ENCODE data around the gene ZNF76.

The ZNF76 gene

DNA sequence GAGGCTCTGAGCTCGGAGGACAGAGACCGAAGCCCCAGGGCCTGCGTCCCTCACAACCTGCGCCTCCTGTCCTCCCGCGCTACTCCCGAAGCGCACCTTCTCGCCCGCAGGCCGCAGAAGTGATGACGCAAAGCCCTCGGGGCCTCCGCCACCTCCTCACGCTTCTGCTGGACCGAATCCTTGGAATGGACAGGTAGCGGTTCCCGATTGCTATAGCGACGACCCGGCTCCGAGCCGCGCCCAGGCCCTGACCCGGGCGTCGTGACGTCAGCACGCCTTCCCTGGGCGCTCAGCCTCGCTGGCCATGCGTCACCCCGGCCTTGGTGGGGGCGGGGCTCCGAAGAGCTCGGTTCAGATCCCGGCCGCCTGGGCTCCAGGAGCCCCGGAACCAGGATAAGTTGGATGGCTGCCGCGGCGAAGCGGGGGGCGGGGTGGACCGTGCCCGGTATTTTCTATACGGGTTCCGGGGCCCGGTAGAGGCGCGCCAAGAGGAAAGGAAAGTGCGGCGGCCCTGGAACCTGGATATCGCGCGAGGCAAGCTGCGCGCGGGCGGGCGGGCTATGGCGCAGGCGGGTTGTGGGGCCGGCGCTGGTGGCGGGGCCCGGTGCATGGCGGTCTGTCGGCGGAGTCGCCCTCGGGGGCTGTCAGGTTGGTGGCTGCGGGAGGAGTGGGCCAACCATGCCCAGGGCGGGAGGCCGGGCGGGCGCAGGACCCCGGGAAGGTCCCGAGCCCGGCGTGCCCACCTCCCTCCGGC lies at the start of gene ZNF76:
ZNF76 (plus strand) TSS at position 542 of the 754 bp plus-strand sequence. CDS start 21,417 bp downstream, outside the sequence.
- ATAC-seq (replicated peaks; ENCODE audit: extremely low read depth, poor library complexity, severe bottlenecking) (peak; percentile 79), DNase-seq (ENCODE audit: low spot score in 2 of 2) (peak; percentile 92 to 96)
- H3K4me1 Mint-ChIP-seq = peaks cover 51% of the 10 kb centered on the region
- peak within 1 kb of the TSS; percentile 92 for H3K27ac Mint-ChIP-seq (ENCODE audit: low read depth)
- peak within 1 kb of the TSS; percentile 82 for H3K4me3 Mint-ChIP-seq
- no peaks in the 10 kb centered on the region for H3K9me3 Mint-ChIP-seq
- H3K36me3 Mint-ChIP-seq (ENCODE audit: insufficient read depth) = peaks cover 10% of the 10 kb centered on the region
- H3K27me3 Mint-ChIP-seq = no peaks in the 10 kb centered on the region

DNA sequence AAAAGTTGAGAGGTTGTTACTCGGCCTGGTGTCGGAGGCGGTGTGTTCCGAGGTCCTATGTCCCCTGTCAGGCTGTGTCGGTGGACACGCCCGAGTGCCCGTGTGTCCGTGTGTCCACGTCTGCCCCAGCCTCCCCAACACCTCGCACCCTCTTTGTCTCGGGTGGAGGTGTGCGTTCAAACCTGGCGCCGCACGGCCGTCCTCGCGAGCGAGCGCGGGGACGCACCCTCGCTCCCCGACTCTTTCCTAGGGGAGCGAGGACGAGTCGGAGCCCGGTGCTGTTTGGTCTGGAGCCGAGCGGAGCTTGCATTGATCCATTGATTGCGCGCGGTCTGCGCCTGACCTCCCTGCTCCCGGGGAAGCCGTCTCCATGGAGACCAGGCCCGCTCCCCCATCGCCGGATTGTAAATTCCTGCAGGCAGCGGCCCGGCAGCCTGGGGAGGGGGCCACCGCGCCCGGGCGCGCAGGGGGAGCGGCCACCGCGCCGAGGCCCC lies 46.2 kb upstream of the ZNF76 start:
- ATAC-seq (replicated peaks; ENCODE audit: extremely low read depth, poor library complexity, severe bottlenecking) (no peak), DNase-seq (ENCODE audit: low spot score in 2 of 2) (no peak)
- Mint-ChIP-seq H3K27ac (ENCODE audit: low read depth) (no peak overlapping the region), H3K27me3 (peaks cover 83% of the 10 kb centered on the region), H3K4me1 (peaks cover 8% of the 10 kb centered on the region), H3K9me3 (no peaks in the 10 kb centered on the region), H3K4me3 (peak overlapping the region; percentile 72), H3K36me3 (ENCODE audit: insufficient read depth) (no peaks in the 10 kb centered on the region)

GRCh38 chr6:35213824-35214756 lies 45.4 kb upstream of the ZNF76 start, which contains the start of gene SCUBE3:
Gene SCUBE3 (plus strand): TSS chr6:35213956. CDS start chr6:35214419, 463 bp downstream.
- peaks cover 83% of the 10 kb centered on the region for H3K27me3 Mint-ChIP-seq
- ATAC-seq (replicated peaks; ENCODE audit: extremely low read depth, poor library complexity, severe bottlenecking) (peak; percentile 14), DNase-seq (ENCODE audit: low spot score in 2 of 2) (no peak)
- H3K4me3 Mint-ChIP-seq = peak within 1 kb of the TSS; percentile 72
- H3K4me1 Mint-ChIP-seq = peaks cover 8% of the 10 kb centered on the region
- no peaks in the 10 kb centered on the region for H3K9me3 Mint-ChIP-seq
- H3K27ac Mint-ChIP-seq (ENCODE audit: low read depth) = no peak within 1 kb of the TSS
- H3K36me3 Mint-ChIP-seq (ENCODE audit: insufficient read depth) = no peaks in the 10 kb centered on the region

DNA sequence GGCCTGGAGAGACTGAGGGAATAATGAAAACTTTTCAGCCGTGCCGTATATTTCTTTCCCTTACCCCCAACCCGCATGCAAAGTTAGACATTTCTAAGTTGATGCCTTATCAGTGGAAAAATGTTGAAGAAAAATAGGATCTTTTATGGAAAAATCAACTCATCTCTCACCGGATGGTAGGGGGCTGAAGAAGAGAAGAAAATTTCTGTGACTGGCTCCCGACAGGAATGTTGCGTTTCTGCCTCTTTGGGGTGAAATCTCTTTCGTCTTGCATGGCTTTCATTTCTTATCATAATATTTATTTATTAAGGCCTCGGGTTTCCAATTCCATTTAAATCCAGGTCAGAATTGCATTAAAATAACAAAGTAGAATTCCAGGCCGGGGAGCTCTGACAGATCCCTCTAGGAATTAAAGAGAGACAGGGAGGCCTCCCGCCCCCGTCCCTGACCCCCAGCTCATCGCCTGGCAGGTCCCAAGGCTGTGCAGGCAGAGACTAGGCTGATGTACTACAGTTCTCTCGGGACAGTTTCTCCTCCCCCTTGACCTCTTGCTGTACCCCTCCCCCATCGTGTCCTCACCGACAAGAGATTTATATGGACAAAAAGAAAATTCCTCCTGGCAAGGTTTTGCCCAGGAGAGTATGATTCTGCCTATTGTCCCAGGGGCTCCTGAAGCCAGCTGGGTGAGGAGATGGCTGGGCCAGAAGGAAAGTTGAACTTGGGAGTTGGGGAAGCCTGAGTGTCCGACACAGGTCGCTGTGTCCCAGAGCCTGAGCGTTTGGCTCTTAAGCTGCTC lies 44.5 kb upstream of the ZNF76 start:
- DNase-seq (ENCODE audit: low spot score in 2 of 2) (no peak), ATAC-seq (replicated peaks; ENCODE audit: extremely low read depth, poor library complexity, severe bottlenecking) (no peak)
- Mint-ChIP-seq H3K36me3 (ENCODE audit: insufficient read depth) (no peaks in the 10 kb centered on the region), H3K4me3 (no peak overlapping the region), H3K27me3 (peaks cover 85% of the 10 kb centered on the region), H3K27ac (ENCODE audit: low read depth) (no peak overlapping the region), H3K4me1 (peaks cover 8% of the 10 kb centered on the region), H3K9me3 (no peaks in the 10 kb centered on the region)

- DNase-seq (ENCODE audit: low spot score in 2 of 2) = no peak
- Mint-ChIP-seq H3K4me3 (no peak overlapping the region), H3K9me3 (no peaks in the 10 kb centered on the region), H3K27ac (ENCODE audit: low read depth) (no peak overlapping the region), H3K27me3 (peaks cover 82% of the 10 kb centered on the region), H3K4me1 (peaks cover 8% of the 10 kb centered on the region), H3K36me3 (ENCODE audit: insufficient read depth) (no peaks in the 10 kb centered on the region)
- no peak for ATAC-seq (replicated peaks; ENCODE audit: extremely low read depth, poor library complexity, severe bottlenecking)
These were observed 43.7 kb upstream of the ZNF76 start for GRCh38 chr6:35215665-35216411.

GRCh38 chr6:35216412-35216732 lies 43.2 kb upstream of the ZNF76 start:
- Mint-ChIP-seq H3K36me3 (ENCODE audit: insufficient read depth) (no peaks in the 10 kb centered on the region), H3K27me3 (peaks cover 76% of the 10 kb centered on the region), H3K4me1 (peaks cover 8% of the 10 kb centered on the region), H3K9me3 (no peaks in the 10 kb centered on the region), H3K27ac (ENCODE audit: low read depth) (no peak overlapping the region), H3K4me3 (no peak overlapping the region)
- ATAC-seq (replicated peaks; ENCODE audit: extremely low read depth, poor library complexity, severe bottlenecking) (no peak), DNase-seq (ENCODE audit: low spot score in 2 of 2) (no peak)

DNA sequence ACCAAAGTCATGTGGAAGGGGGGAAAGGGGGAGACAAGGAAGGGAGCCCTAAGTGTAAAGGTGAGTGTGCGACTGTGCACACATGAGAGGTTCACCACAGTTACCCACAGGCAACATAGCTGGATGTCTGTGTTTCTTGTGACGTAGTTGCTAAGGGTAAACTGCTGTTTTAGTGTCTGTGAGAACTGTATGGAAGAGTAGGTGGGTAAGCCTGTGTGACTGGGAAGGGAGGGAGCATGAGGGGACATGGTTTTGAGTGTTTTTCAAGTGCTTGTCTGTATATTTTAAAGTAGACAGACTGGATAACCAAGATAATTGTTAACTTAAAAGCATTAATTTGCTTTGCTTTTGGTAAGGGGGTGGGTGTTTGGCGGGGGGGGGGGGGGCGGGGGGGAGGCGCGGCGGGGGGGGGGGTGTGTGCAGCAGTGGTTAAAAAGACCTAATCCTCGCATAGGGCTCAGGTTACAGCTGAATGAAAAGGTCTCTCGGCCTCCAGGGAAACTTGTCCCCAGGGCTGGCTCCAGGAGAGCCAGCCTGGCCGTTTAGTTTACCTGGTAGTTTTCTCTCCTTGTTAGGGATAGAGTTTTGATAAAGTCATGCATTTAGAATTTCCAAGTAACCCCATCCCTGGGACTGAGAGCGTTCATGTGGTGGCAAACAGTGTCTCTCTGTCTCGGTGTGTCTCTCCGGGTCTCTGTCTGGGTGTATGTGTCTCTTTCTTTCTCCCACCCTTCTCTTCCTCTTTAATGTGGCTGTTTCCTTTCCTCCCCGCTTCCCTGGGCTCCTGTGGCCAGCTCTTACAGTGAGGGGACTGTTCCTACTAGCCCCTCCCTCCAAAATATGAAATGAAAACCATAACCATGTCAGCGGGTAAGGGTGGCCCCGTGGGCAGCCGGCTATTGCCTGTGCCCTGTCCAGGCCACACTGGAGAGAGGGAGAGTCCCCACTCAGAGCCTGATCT lies 42.4 kb upstream of the ZNF76 start:
- ATAC-seq (replicated peaks; ENCODE audit: extremely low read depth, poor library complexity, severe bottlenecking) (no peak), DNase-seq (ENCODE audit: low spot score in 2 of 2) (no peak)
- Mint-ChIP-seq H3K36me3 (ENCODE audit: insufficient read depth) (no peaks in the 10 kb centered on the region), H3K4me3 (no peak overlapping the region), H3K9me3 (no peaks in the 10 kb centered on the region), H3K4me1 (peaks cover 8% of the 10 kb centered on the region), H3K27me3 (peaks cover 69% of the 10 kb centered on the region), H3K27ac (ENCODE audit: low read depth) (no peak overlapping the region)

DNA sequence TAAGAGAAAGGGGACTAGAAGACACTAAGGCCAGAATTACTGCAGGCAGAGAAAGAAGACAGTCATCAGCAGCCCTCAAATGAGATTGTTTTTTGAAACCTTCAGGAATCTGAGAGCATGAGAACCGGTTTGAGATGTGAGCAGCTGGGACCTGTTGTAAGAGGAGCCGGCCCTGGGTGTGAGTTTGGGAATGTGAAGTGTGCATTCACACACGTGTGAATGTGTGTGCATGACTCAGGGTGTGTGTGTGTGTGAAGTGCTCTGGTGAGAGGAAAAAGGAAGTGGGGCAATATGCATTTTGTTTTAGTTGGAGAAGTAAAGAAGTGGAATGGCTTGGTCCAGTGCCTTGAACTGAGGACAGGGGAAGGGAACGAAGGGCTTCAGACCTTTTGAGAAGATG lies 41.5 kb upstream of the ZNF76 start:
- Mint-ChIP-seq H3K9me3 (no peaks in the 10 kb centered on the region), H3K27me3 (peaks cover 60% of the 10 kb centered on the region), H3K27ac (ENCODE audit: low read depth) (no peak overlapping the region), H3K4me1 (peaks cover 3% of the 10 kb centered on the region), H3K4me3 (no peak overlapping the region), H3K36me3 (ENCODE audit: insufficient read depth) (no peaks in the 10 kb centered on the region)
- DNase-seq (ENCODE audit: low spot score in 2 of 2) (no peak), ATAC-seq (replicated peaks; ENCODE audit: extremely low read depth, poor library complexity, severe bottlenecking) (no peak)

- Mint-ChIP-seq H3K4me1 (no peaks in the 10 kb centered on the region), H3K27me3 (peaks cover 55% of the 10 kb centered on the region), H3K27ac (ENCODE audit: low read depth) (no peak overlapping the region), H3K9me3 (no peaks in the 10 kb centered on the region), H3K4me3 (no peak overlapping the region), H3K36me3 (ENCODE audit: insufficient read depth) (no peaks in the 10 kb centered on the region)
- no peak for DNase-seq (ENCODE audit: low spot score in 2 of 2)
- no peak for ATAC-seq (replicated peaks; ENCODE audit: extremely low read depth, poor library complexity, severe bottlenecking)
These were observed 41.1 kb upstream of the ZNF76 start for GRCh38 chr6:35218456-35218855.

GRCh38 chr6:35219683-35220326 lies 39.7 kb upstream of the ZNF76 start:
- H3K4me3 Mint-ChIP-seq = no peak overlapping the region

More at GRCh38 chr6:35219683-35220326, 39.7 kb upstream of the ZNF76 start:
- ATAC-seq (replicated peaks; ENCODE audit: extremely low read depth, poor library complexity, severe bottlenecking) = no peak
- Mint-ChIP-seq H3K36me3 (ENCODE audit: insufficient read depth) (no peaks in the 10 kb centered on the region), H3K4me1 (no peaks in the 10 kb centered on the region), H3K27ac (ENCODE audit: low read depth) (no peak overlapping the region), H3K27me3 (peaks cover 52% of the 10 kb centered on the region), H3K9me3 (no peaks in the 10 kb centered on the region)
- no peak for DNase-seq (ENCODE audit: low spot score in 2 of 2)
